Measurements from ENCODE around the gene COQ10A.

GRCh38 chr12:56248711-56249110 is 18.0 kb upstream of the COQ10A start:
- TF ChIP-seq CTCF (IDR thresholded peaks at IDR 0.05) (no peak), POLR2A (IDR thresholded peaks at IDR 0.05) (no peak)

All from testis (tissue), 2 donors.